HG02885 (cell line): ENCODE data around the gene SPATC1L.

Experiments
- ATAC-seq: cut with Tn5 transposase; IDR thresholded peaks from one replicate; pipeline ENCODE4 v1.9.1; 2021; ENCODE audit warnings: mild to moderate bottlenecking; ENCODE audit not compliant: unreplicated experiment, poor library complexity

The SPATC1L gene

GRCh38 chr21:46165098-46165497, 19.2 kb downstream of the SPATC1L start:
- ATAC-seq: no peak

- no peak for ATAC-seq
These were observed 20.9 kb downstream of the SPATC1L start for GRCh38 chr21:46163380-46163779.

- ATAC-seq: no peak
These were observed 22.3 kb downstream of the SPATC1L start for GRCh38 chr21:46161633-46162592.

- ATAC-seq: no peak
These were observed 23.2 kb downstream of the SPATC1L start for GRCh38 chr21:46160907-46161632.

- ATAC-seq: no peak
These were observed 23.7 kb downstream of the SPATC1L start for GRCh38 chr21:46160657-46160906.

- ATAC-seq: no peak
These were observed 24.2 kb downstream of the SPATC1L start for GRCh38 chr21:46159841-46160656.

- ATAC-seq: no peak
These were observed 24.9 kb downstream of the SPATC1L start for GRCh38 chr21:46159390-46159789.

- ATAC-seq: no peak
These were observed 25.5 kb downstream of the SPATC1L start for GRCh38 chr21:46158666-46159300.

- no peak for ATAC-seq
These were observed 26.2 kb downstream of the SPATC1L start for GRCh38 chr21:46157987-46158451.

- no peak for ATAC-seq
These were observed 26.8 kb downstream of the SPATC1L start for GRCh38 chr21:46157396-46157986.

- no peak for ATAC-seq
These were observed 27.6 kb downstream of the SPATC1L start for GRCh38 chr21:46156678-46157077.

GRCh38 chr21:46156378-46156645, 27.9 kb downstream of the SPATC1L start:
- no peak for ATAC-seq

GRCh38 chr21:46155514-46156377, 28.5 kb downstream of the SPATC1L start, which contains the start of gene FTCD:
Gene FTCD, minus strand, starts transcription at chr21:46155579. Its CDS starts 56 bp downstream, at chr21:46155523.
- no peak for ATAC-seq

- no peak for ATAC-seq
These were observed 29.2 kb downstream of the SPATC1L start for GRCh38 chr21:46154955-46155513.

- no peak for ATAC-seq
These were observed 29.9 kb downstream of the SPATC1L start for GRCh38 chr21:46154155-46154954.

GRCh38 chr21:46153247-46154154, 30.8 kb downstream of the SPATC1L start:
- no peak for ATAC-seq

- ATAC-seq: no peak
These were observed 31.4 kb downstream of the SPATC1L start for GRCh38 chr21:46152927-46153246.
